Epithelial cell of prostate (primary cell): ENCODE measurements around the gene COX6B2.
A peak's percentile ranks its signal among the peaks of the same experiment; 100 is the strongest.

Experiments
- DNase-seq: peaks from one replicate; pipeline ENCODE4 v3.0.0-alpha.2; 2011; ENCODE audit warnings: low read depth, low spot score
- H3K27ac ChIP-seq: fragments of 450-650 bp; 2 replicates; pipeline ENCODE4 v1.5.1; 2017; ENCODE audit warnings: mild to moderate bottlenecking

The COX6B2 gene

GRCh38 chr19:55384131-55384919 is 29.8 kb upstream of the COX6B2 start, which contains the start of gene TMEM238:
Gene TMEM238, minus strand, starts transcription at chr19:55384292. Its CDS starts 33 bp downstream, at chr19:55384259.
- no peak for DNase-seq
- peak within 1 kb of the TSS; percentile 93 for H3K27ac ChIP-seq

DNA sequence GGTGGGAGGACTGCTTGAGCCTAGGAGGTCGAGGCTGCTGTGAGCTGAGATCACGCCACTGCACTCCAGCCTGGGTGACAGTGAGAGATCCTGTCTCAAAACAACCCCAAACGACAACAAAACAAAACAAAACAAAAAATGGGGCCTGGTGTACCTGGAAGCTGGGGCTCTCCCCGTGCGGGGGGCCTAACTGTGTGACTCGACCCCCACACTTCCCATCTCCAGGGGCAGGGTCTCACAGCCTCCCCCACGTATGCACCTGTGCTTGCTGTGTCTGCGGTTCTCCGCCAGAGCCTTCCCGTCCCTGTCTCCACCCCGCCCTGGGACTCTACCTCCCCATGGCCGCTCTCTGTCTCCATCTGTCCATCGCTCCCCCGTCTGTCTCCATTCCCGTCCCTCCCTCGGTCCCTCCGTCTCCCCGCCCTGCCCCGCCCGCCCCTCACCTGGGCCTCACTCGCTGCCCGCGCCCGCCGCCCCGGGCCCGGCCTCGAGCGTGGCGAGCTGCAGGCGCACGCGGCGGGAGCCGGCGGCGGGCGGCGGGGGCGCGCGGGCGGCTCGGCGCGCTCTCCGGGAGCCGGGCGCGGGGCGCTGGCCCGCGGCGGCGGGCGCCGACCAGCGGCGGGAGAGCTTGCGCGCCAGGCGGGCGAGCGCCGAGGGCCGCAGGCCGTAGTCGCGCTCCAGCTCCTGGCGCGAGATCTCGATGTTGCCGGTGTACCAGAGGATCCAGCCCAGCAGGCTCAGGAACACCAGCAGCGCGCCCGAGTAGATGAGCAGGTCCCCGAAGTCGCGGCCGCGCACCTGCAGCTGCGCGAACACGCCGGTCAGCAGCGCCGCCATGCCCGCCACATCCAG is 29.0 kb upstream of the COX6B2 start:
- peak overlapping the region; percentile 93 for H3K27ac ChIP-seq
- peak; percentile 48 for DNase-seq

DNA sequence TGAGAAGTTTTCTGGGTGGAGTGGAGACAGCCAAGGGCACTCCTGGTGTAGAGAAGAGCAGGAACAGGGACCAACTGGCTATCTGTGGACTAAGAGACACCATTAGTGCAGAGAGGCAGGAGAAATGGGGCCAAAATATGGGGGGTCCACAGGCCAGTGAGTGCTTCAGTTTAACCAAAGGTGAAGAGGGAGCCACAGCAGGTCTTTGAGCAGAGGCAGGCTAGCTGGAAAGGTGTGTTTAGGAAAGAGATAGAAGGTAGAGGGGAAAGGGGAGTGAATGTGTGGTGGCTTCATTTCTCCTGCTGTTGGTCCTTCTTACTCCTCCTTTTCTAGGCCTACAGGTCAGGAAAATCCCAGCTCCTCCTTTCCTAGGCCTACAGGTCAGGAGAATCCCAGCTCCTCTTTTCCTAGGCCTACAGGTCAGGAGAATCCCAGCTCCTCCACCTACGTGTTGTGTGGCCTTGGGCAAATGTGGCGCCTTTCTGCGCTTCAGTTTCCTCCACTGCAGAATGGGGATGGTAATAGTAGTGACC is 28.1 kb upstream of the COX6B2 start:
- no peak overlapping the region for H3K27ac ChIP-seq
- DNase-seq, result no peak

- H3K27ac ChIP-seq, result no peak overlapping the region
Measured at GRCh38 chr19:55382013-55382412, 27.5 kb upstream of the COX6B2 start.

GRCh38 chr19:55379174-55379573 is 24.7 kb upstream of the COX6B2 start:
- no peak overlapping the region for H3K27ac ChIP-seq
- DNase-seq, result no peak

More at GRCh38 chr19:55382013-55382412, 27.5 kb upstream of the COX6B2 start:
- DNase-seq, result no peak

DNA sequence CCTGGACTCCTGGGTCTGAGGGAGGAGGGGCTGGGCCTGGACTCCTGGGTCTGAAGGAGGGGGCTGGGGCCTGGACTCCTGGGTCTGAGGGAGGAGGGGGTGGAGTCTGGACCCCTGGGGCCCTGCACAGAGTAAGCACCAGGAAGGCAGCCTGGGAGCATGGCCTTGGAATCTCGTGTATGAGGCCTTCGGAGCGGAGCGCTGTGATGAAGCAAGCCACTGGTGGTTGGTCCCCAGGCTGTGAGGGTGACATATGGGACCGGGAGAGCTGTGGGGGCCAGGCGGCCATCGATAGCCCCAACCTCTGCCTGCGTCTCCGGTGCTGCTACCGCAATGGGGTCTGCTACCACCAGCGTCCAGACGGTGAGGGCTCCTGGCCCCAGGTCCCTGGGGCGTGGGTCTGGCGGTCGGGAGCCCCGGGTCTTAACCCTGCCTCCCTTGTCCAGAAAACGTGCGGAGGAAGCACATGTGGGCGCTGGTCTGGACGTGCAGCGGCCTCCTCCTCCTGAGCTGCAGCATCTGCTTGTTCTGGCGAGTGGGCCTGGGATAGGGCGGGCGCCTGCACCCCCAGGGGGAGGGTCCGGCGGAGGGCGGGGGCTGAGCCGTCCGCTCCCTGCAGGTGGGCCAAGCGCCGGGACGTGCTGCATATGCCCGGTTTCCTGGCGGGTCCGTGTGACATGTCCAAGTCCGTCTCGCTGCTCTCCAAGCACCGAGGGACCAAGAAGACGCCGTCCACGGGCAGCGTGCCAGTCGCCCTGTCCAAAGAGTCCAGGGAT is 23.0 kb upstream of the COX6B2 start:
- H3K27ac ChIP-seq, result no peak overlapping the region

DNA sequence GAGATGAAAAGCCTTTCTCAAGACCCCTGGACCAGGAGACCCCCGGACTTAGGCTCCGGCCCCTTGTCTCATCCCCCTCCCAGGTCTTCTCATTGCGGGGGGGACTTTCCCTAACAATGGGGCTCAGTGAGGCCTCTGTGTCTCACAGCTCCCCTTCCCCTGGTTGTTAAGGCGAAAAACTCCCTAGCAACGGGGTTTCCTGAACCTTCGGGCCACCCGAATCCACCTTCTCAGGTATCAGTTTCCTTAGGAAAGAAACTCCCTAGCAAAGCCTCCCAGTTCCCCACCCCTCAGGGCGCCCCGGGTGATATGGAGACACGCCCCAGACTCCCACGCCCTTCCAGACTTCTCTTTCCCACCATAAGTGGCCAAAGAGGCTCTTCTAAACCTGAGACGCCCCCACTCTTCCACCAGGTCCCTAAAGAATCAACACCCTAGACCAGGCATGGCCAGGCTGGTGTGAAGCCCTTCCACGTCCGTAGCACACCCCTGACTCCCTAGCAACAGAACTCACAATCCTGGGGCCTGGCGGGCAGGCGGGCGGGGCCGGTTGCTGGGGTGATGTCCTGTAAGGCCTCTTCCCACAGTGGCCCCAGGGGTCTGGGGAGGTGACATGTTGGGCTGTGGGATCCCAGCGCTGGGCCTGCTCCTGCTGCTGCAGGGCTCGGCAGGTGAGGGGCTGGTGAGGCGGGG is 21.9 kb upstream of the COX6B2 start, which contains the start of gene TMEM190:
Gene TMEM190 (plus strand): TSS at position 586 of the 693 bp plus-strand sequence. CDS start 28 bp downstream, at position 614.
- no peak within 1 kb of the TSS for H3K27ac ChIP-seq
- no peak for DNase-seq

More for the DNA sequence above, 23.0 kb upstream of the COX6B2 start:
- no peak for DNase-seq

- no peak for DNase-seq
- H3K27ac ChIP-seq, result no peak overlapping the region
Measured at GRCh38 chr19:55373993-55374757, 19.7 kb upstream of the COX6B2 start.

DNA sequence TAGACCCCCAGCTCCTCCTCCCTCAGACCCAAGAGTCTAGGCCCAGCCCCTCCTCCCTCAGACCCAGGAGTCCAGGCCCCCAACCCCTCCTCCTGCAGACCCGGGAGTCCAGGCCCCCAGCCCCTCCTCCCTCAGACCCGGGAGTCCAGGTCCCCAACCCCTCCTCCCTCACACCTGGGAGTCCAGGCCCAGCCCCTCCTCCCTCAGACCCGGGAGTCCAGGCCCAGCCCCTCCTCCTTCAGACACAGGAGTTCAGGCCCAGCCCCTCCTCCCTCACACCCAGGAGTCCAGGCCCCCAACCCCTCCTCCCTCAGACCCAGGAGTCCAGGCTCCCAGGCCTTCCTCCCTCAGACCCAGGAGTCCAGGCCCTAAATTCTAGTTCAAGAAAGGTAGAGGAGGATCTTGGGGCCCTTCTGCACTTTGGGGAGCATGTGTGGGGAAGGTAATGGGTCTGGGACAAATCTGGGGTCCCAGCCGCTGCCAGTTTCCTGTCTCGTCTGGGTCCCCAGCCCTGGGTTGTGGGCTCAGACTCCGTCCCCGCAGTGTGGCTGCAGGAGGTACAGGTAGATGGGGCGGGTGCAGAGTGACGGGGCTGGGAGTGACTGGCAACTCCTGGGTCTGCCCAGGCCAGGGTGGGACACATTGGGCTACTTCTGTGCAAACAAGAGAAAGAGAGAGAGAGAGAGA is 18.9 kb upstream of the COX6B2 start:
- H3K27ac ChIP-seq, result no peak overlapping the region
- no peak for DNase-seq

- H3K27ac ChIP-seq, result no peak overlapping the region
- DNase-seq, result no peak
Measured at GRCh38 chr19:55372316-55373081, 18.0 kb upstream of the COX6B2 start.

GRCh38 chr19:55370305-55370988 is 15.9 kb upstream of the COX6B2 start, which contains the start of gene IL11:
Gene IL11, minus strand, starts transcription at chr19:55370463. Its CDS starts 153 bp downstream, at chr19:55370310.
- DNase-seq, result no peak
- peak within 1 kb of the TSS; percentile 42 for H3K27ac ChIP-seq

- no peak for DNase-seq
- H3K27ac ChIP-seq, result peak overlapping the region; percentile 42
Measured at GRCh38 chr19:55369653-55370304, 15.3 kb upstream of the COX6B2 start.

- DNase-seq, result no peak
- no peak overlapping the region for H3K27ac ChIP-seq
Measured at GRCh38 chr19:55368701-55369563, 14.4 kb upstream of the COX6B2 start.

DNA sequence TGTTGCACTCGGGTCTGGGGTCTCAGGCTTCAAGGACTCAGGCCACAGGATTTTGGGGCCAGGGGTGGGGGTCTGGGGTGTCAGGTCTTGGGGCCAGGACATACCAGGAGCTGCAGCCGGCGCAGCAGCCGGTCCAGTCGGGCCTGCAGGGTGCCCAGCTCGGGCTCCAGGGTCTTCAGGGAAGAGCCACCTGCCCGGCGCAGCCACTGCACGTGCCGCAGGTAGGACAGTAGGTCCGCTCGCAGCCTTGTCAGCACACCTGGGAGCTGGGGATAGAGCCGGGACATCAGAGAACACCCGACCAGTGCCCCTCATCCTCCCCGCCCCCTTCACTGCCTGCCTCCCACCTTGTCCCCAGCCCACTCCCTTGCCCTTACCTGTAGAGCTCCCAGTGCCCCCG is 13.6 kb upstream of the COX6B2 start:
- H3K27ac ChIP-seq, result no peak overlapping the region
- DNase-seq, result no peak

- no peak for DNase-seq
Measured at GRCh38 chr19:55366790-55367189, 12.3 kb upstream of the COX6B2 start.

More at GRCh38 chr19:55366790-55367189, 12.3 kb upstream of the COX6B2 start:
- no peak overlapping the region for H3K27ac ChIP-seq
